GM19328 (cell line): ENCODE results near the gene SP110.
"Not testable (repeated sequence)": the region's sequence is repeated elsewhere in the genome, so short reads cannot be mapped to it uniquely, and the experiment has no call there.

ENCODE experiments used
- ATAC-seq: cut with Tn5 transposase; IDR thresholded peaks from one replicate; pipeline ENCODE4 v1.9.1; 2021; ENCODE audit warnings: mild to moderate bottlenecking, moderate library complexity; ENCODE audit not compliant: unreplicated experiment

Gene SP110

GRCh38 chr2:230129343-230129742, 90.4 kb downstream of the SP110 start:
- ATAC-seq: no peak

GRCh38 chr2:230128623-230129342, 91.0 kb downstream of the SP110 start:
- no peak for ATAC-seq

- ATAC-seq: no peak
Observed at GRCh38 chr2:230127195-230127594, 92.6 kb downstream of the SP110 start.

- ATAC-seq: no peak
Observed at GRCh38 chr2:230124757-230125431, 94.9 kb downstream of the SP110 start.

GRCh38 chr2:230124235-230124634, 95.5 kb downstream of the SP110 start:
- no peak for ATAC-seq

GRCh38 chr2:230120376-230120775, 99.4 kb downstream of the SP110 start:
- ATAC-seq: not testable (repeated sequence)

- not testable (repeated sequence) for ATAC-seq
Observed at GRCh38 chr2:230119827-230120226, 100.0 kb downstream of the SP110 start.
